IMR-90 (cell line): Measurements from ENCODE around the gene CMTM8. TPM values are rescaled to one million over a fixed set of nuclear protein-coding genes. Genes with fewer than 3 reads are reported as not detected.

ENCODE experiments used
- ATAC-seq: fragments of 200-7000 bp; cut with Tn5 transposase; 2 replicates; pipeline ENCODE4 v1.9.1; 2020; ENCODE audit warnings: low read depth, mild to moderate bottlenecking, moderate library complexity
- BruUV-seq: library from RNA; stranded (reverse); fragments of 400-500 nt; replicated peaks from 2 replicates; lab custom pipeline; 2021; lab: Mats Ljungman, UMichigan
- CTCF ChIA-PET: fragments of 300-600 bp; formaldehyde crosslinking; extraction: SDS; loops from one replicate; lab custom pipeline; 2021; ENCODE audit warnings: antibody characterized with exemption; lab: Yijun Ruan, JAX
- POLR2A ChIA-PET: fragments of 300-600 bp; sonication (Branson Sonifier 250); formaldehyde crosslinking; loops from one replicate; lab custom pipeline; 2022; ENCODE audit warnings: antibody characterized with exemption; ENCODE audit not compliant: unreplicated experiment; lab: Charles Lee
- DNase-seq: peaks from one replicate; pipeline ENCODE4 v3.0.0; 2013
- H2AFZ ChIP-seq: replicated peaks from 2 replicates; pipeline ENCODE3; 2013; ENCODE audit warnings: low read length, mild to moderate bottlenecking; ENCODE audit not compliant: poor library complexity
- H2AK5ac ChIP-seq: 2 replicates; pipeline ENCODE4 v1.6.1; 2013; ENCODE audit warnings: low read depth, low read length, inconsistent platforms
- H2AK9ac ChIP-seq: replicated peaks from 2 replicates; pipeline ENCODE3; 2013; ENCODE audit warnings: mild to moderate bottlenecking, low read depth, low read length, moderate library complexity; ENCODE audit not compliant: poor library complexity
- H2BK120ac ChIP-seq: 2 replicates; pipeline ENCODE4 v1.6.1; 2013; ENCODE audit warnings: low read depth, low read length, inconsistent platforms
- H2BK15ac ChIP-seq: 3 replicates; pipeline ENCODE4 v1.6.1; 2013; ENCODE audit warnings: low read depth, low read length, inconsistent platforms
- H2BK20ac ChIP-seq: 2 replicates; pipeline ENCODE4 v1.6.1; 2013; ENCODE audit warnings: low read depth, mild to moderate bottlenecking, inconsistent platforms, low read length, moderate library complexity
- H2BK5ac ChIP-seq: 2 replicates; pipeline ENCODE4 v1.6.1; 2013; ENCODE audit warnings: mild to moderate bottlenecking, low read depth, low read length, inconsistent platforms; ENCODE audit not compliant: poor library complexity, severe bottlenecking
- H3K14ac ChIP-seq: replicated peaks from 2 replicates; pipeline ENCODE4 v1.6.1; 2013; ENCODE audit warnings: low read depth, low read length, inconsistent platforms
- H3K18ac ChIP-seq: 2 replicates; pipeline ENCODE4 v1.6.1; 2013; ENCODE audit warnings: low read depth, low read length, control low read depth
- H3K23ac ChIP-seq: 2 replicates; pipeline ENCODE4 v1.6.1; 2013; ENCODE audit warnings: low read depth, low read length, inconsistent platforms
- H3K27ac ChIP-seq: 2 replicates; pipeline ENCODE4 v1.5.1; 2013; ENCODE audit warnings: mild to moderate bottlenecking, control low read depth, low read length; ENCODE audit not compliant: insufficient read depth
- H3K27me3 ChIP-seq: 2 replicates; pipeline ENCODE4 v1.6.1; 2013; ENCODE audit warnings: low read length; ENCODE audit not compliant: control insufficient read depth, insufficient read depth
- H3K36me3 ChIP-seq: 2 replicates; pipeline ENCODE4 v1.6.1; 2013; ENCODE audit warnings: low read length, mixed read lengths; ENCODE audit not compliant: control insufficient read depth, insufficient read depth
- H3K4ac ChIP-seq: 2 replicates; pipeline ENCODE4 v1.6.1; 2013; ENCODE audit warnings: low read depth, low read length, inconsistent platforms
- H3K4me1 ChIP-seq: 2 replicates; pipeline ENCODE4 v1.6.1; 2013; ENCODE audit warnings: low read length, mixed read lengths; ENCODE audit not compliant: control insufficient read depth, insufficient read depth
- H3K4me2 ChIP-seq: 2 replicates; pipeline ENCODE4 v1.6.1; 2013; ENCODE audit warnings: low read depth, mild to moderate bottlenecking, control low read depth, low read length, moderate library complexity
- H3K4me3 ChIP-seq: 2 replicates; pipeline ENCODE4 v1.5.1; 2013; ENCODE audit warnings: low read depth, mild to moderate bottlenecking, control low read depth, low read length, moderate library complexity; ENCODE audit not compliant: insufficient read depth
- H3K56ac ChIP-seq: 2 replicates; pipeline ENCODE4 v1.6.1; 2013; ENCODE audit warnings: low read length, inconsistent platforms; ENCODE audit not compliant: insufficient read depth; ENCODE audit errors: extremely low read depth
- H3K79me1 ChIP-seq, 2 experiments: 2 replicates each; pipeline ENCODE4 v1.6.1; 2013; ENCODE audit warnings: low read length in 2 of 2, inconsistent platforms in 1 of 2, low read depth in 1 of 2
- H3K9ac ChIP-seq: 2 replicates; pipeline ENCODE4 v1.6.1; 2013; ENCODE audit warnings: low read depth, low read length, control low read depth
- H3K9me1 ChIP-seq: 2 replicates; pipeline ENCODE4 v1.6.1; 2013; ENCODE audit warnings: low read length, inconsistent platforms; ENCODE audit not compliant: insufficient read depth
- H3K9me3 ChIP-seq: 2 replicates; pipeline ENCODE4 v1.6.1; 2013; ENCODE audit warnings: low read length; ENCODE audit not compliant: control insufficient read depth, insufficient read depth
- H4K20me1 ChIP-seq: 2 replicates; pipeline ENCODE4 v1.6.1; 2013; ENCODE audit warnings: low read length, inconsistent platforms; ENCODE audit not compliant: insufficient read depth
- H4K5ac ChIP-seq: 2 replicates; pipeline ENCODE4 v1.6.1; 2013; ENCODE audit warnings: mild to moderate bottlenecking, low read depth, low read length, control low read depth
- H4K8ac ChIP-seq, 2 experiments: 2 replicates each; pipeline ENCODE4 v1.6.1; 2013; ENCODE audit warnings: low read depth in 2 of 2, low read length in 2 of 2, control low read depth in 1 of 2, inconsistent platforms in 1 of 2
- H4K91ac ChIP-seq: 2 replicates; pipeline ENCODE4 v1.6.1; 2013; ENCODE audit warnings: low read depth, low read length, inconsistent platforms; ENCODE audit not compliant: insufficient read depth
- BHLHE40 ChIP-seq: fragments of 150-350 bp; IDR thresholded peaks from 2 replicates; pipeline ENCODE4 v1.6.1; 2016; ENCODE audit warnings: mild to moderate bottlenecking, low read depth, low read length
- CEBPB ChIP-seq: IDR thresholded peaks from 2 replicates; pipeline ENCODE4 v1.6.1; 2012; ENCODE audit warnings: low read depth, low read length, improper control_type of control experiment
- CHD1 ChIP-seq: IDR thresholded peaks from 2 replicates; pipeline ENCODE4 v1.6.1; 2012; ENCODE audit warnings: low read depth, low read length, improper control_type of control experiment
- CTCF ChIP-seq: conservative IDR thresholded peaks from 2 replicates; pipeline ENCODE4 v1.5.1; 2012; ENCODE audit warnings: mild to moderate bottlenecking, low read depth, low read length, improper control_type of control experiment
- ELK1 ChIP-seq: fragments of 150-350 bp; IDR thresholded peaks from 2 replicates; pipeline ENCODE4 v1.6.1; 2016; ENCODE audit warnings: low read depth, mild to moderate bottlenecking, low read length, moderate library complexity, borderline replicate concordance
- FOS ChIP-seq: fragments of 150-350 bp; IDR thresholded peaks from 2 replicates; pipeline ENCODE4 v1.6.1; 2016; ENCODE audit warnings: low read depth, low read length
- MAFK ChIP-seq: IDR thresholded peaks from 2 replicates; pipeline ENCODE4 v1.6.1; 2012; ENCODE audit warnings: low read depth, low read length, improper control_type of control experiment
- MAZ ChIP-seq: IDR thresholded peaks from 2 replicates; pipeline ENCODE4 v1.6.1; 2012; ENCODE audit warnings: low read depth, mild to moderate bottlenecking, low read length, improper control_type of control experiment, moderate library complexity, borderline replicate concordance
- MXI1 ChIP-seq: IDR thresholded peaks from 2 replicates; pipeline ENCODE4 v1.6.1; 2012; ENCODE audit warnings: low read depth, mild to moderate bottlenecking, low read length, moderate library complexity, borderline replicate concordance
- NFE2L2 ChIP-seq: fragments of 150-350 bp; IDR thresholded peaks from 2 replicates; pipeline ENCODE4 v1.6.1; 2016; ENCODE audit warnings: low read depth, mild to moderate bottlenecking, low read length
- POLR2A ChIP-seq: IDR thresholded peaks from 2 replicates; pipeline ENCODE4 v1.6.1; 2012; ENCODE audit warnings: mild to moderate bottlenecking, low read depth, low read length
- RAD21 ChIP-seq: IDR thresholded peaks from 2 replicates; pipeline ENCODE4 v1.6.1; 2012; ENCODE audit warnings: low read length, improper control_type of control experiment
- RCOR1 ChIP-seq: IDR thresholded peaks from 2 replicates; pipeline ENCODE4 v1.6.1; 2012; ENCODE audit warnings: mild to moderate bottlenecking, low read length, improper control_type of control experiment; ENCODE audit not compliant: insufficient replicate concordance
- RFX5 ChIP-seq: IDR thresholded peaks from 2 replicates; pipeline ENCODE4 v1.8.0; 2012; ENCODE audit warnings: low read depth, mild to moderate bottlenecking, low read length, moderate library complexity
- SMC3 ChIP-seq: fragments of 150-350 bp; IDR thresholded peaks from 2 replicates; pipeline ENCODE4 v1.6.1; 2016; ENCODE audit warnings: low read depth, mild to moderate bottlenecking, antibody characterized with exemption, low read length, moderate library complexity
- USF2 ChIP-seq: fragments of 150-350 bp; IDR thresholded peaks from 2 replicates; pipeline ENCODE4 v1.6.1; 2017; ENCODE audit warnings: mild to moderate bottlenecking, antibody characterized with exemption, low read length, low read depth
- WGBS, 2 experiments: methylation state at CpG; one replicate each; pipeline versions ENCODE4 v1.1.5 to v1.1.7; 2013; ENCODE audit warnings: missing lambda C conversion rate in 2 of 2; ENCODE audit not compliant: insufficient read length in 1 of 2; ENCODE audit errors: extremely low coverage in 2 of 2; 5-methylcytosine and 5-hydroxymethylcytosine counted together
- dilution Hi-C: fragments of 300-500 bp; cut with HindIII; formaldehyde crosslinking; loops from one replicate; pipeline ENCODE4 v1.14.3; 2018; ENCODE audit warnings: low sequenced_read_pairs; ENCODE audit not compliant: unreplicated experiment
- in situ Hi-C: fragments of 300-500 bp; cut with MboI; formaldehyde crosslinking; loops from 3 replicates; pipeline ENCODE4 v1.14.3; 2019; ENCODE audit warnings: low sequenced_read_pairs, inconsistent platforms, mixed read lengths
- intact Hi-C: fragments of 100-400 bp; cut with micrococcal nuclease; formaldehyde crosslinking; loops from 2 replicates; pipeline ENCODE4 v1.10.0; 2022
- polyA plus RNA-seq, 3 experiments: library from polyadenylated mRNA; depleted of rRNA; stranded (reverse); fragments of >200 nt; gene quantifications; 2 replicates each; pipeline ENCODE4 v1.2.3, GENCODE V29; 2012; ENCODE audit warnings: low replicate concordance in 1 of 3
- total RNA-seq: library from RNA; depleted of rRNA; stranded (reverse); fragments of >200 nt; gene quantifications from 2 replicates; pipeline ENCODE4 v1.2.3, GENCODE V29; 2012

The CMTM8 gene
- total and polyA plus RNA-seq, 2 of the 4 experiments (the other 2 are of a cell fraction): 0.15 TPM; not detected in 1

GRCh38 chr3:32297366-32297765, 58.9 kb downstream of the CMTM8 start:
- H3K27ac ChIP-seq: no peak overlapping the region
- H2BK15ac ChIP-seq: no peak overlapping the region
- no peak overlapping the region for H3K18ac ChIP-seq
- no CpG with 5 or more reads among the region's 5 CpGs for WGBS, 2 experiments
- H3K79me1 ChIP-seq: no peaks in the 10 kb centered on the region
- in situ Hi-C loops: loop anchor here (5.0 to 25.0 kb wide), 2 partner anchors 170 to 365 kb away; no protein-coding TSS in a partner anchor
- H3K9me3 ChIP-seq: no peaks in the 10 kb centered on the region
- H4K91ac ChIP-seq: no peak overlapping the region
- H2AK5ac ChIP-seq: no peak overlapping the region
- H2BK20ac ChIP-seq: no peak overlapping the region
- no peak overlapping the region for H2AK9ac ChIP-seq
- H4K5ac ChIP-seq: no peak overlapping the region
- H3K36me3 ChIP-seq: no peaks in the 10 kb centered on the region
- ATAC-seq: no peak
- BruUV-seq: no TSS peak
- no peak overlapping the region for H3K4ac ChIP-seq
- no peaks in the 10 kb centered on the region for H4K20me1 ChIP-seq
- dilution Hi-C loops: no loop called here
- no peak for DNase-seq
- TF ChIP-seq ELK1 (no peak), POLR2A (no peak), FOS (no peak), CEBPB (no peak), RFX5 (no peak), RAD21 (no peak), RCOR1 (no peak), CHD1 (no peak), BHLHE40 (no peak), MAFK (no peak), SMC3 (no peak), USF2 (no peak), NFE2L2 (no peak), MXI1 (no peak), CTCF (no peak), MAZ (no peak)
- ChIA-PET CTCF (interaction anchor here (0.6 to 0.9 kb wide), 2 partner anchors 68 to 182 kb away, joined by 3 to 4 read pairs; no protein-coding TSS in a partner anchor), POLR2A (interaction anchor here (0.6 kb wide), 1 partner anchor 51 kb away, joined by 5 read pairs; no protein-coding TSS in a partner anchor)
- H2BK120ac ChIP-seq: no peak overlapping the region
- peaks cover 1% of the 10 kb centered on the region for H3K27me3 ChIP-seq
- no peaks in the 10 kb centered on the region for H3K4me1 ChIP-seq
- no peak overlapping the region for H2BK5ac ChIP-seq
- no peak overlapping the region for H3K4me2 ChIP-seq
- no peak overlapping the region for H3K4me3 ChIP-seq
- no peak overlapping the region for H2AFZ ChIP-seq
- no peak overlapping the region for H4K8ac ChIP-seq
- H3K56ac ChIP-seq: no peak overlapping the region
- no peak overlapping the region for H3K9ac ChIP-seq
- H3K23ac ChIP-seq: no peak overlapping the region
- intact Hi-C loops: loop anchor here (2.0 to 5.0 kb wide), 3 partner anchors 45 to 361 kb away; partner anchors contain the start of gene CMTM6
- no peaks in the 10 kb centered on the region for H3K9me1 ChIP-seq
- no peak overlapping the region for H3K14ac ChIP-seq
